ENCODE data around the gene RNLS.

The RNLS gene

DNA sequence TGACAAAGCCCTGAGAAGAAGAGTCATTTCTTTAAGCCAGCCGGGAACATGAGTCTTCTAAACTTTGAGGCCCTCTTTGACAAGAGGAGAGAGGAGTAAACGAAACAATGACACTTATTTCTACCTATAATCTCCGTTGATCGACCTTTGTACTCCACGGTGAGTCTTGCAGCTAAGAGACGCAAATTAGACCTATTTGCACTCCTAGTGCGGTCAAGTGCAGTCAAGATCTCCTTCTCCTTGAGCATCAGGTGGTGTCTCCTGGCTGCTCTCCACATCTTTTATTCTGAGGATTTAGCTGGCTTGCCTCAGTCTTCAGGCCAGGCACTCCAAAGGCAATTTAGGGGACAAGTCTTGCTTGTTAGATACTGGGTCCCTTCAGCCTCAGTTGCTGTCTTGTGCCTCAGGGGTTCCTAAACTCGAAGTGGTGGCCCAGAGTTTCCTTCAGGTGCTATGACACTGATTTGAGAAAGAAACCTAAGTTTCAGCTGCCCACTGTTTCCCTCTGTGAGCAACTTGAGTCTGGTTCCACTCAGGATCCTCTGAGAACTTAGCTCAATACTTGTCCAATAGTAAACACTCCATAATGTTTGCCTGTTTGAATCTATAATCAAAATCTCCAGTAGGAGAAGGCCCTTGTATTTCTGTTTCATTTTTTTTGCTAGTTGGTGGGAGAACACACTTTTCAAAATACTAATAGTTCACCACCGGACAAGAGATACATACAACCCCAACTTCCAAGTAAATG lies 312.9 kb downstream of the RNLS start:
- no peak for DNase-seq (ENCODE audit: low read depth in 1 of 2, low spot score in 1 of 2)

DNA sequence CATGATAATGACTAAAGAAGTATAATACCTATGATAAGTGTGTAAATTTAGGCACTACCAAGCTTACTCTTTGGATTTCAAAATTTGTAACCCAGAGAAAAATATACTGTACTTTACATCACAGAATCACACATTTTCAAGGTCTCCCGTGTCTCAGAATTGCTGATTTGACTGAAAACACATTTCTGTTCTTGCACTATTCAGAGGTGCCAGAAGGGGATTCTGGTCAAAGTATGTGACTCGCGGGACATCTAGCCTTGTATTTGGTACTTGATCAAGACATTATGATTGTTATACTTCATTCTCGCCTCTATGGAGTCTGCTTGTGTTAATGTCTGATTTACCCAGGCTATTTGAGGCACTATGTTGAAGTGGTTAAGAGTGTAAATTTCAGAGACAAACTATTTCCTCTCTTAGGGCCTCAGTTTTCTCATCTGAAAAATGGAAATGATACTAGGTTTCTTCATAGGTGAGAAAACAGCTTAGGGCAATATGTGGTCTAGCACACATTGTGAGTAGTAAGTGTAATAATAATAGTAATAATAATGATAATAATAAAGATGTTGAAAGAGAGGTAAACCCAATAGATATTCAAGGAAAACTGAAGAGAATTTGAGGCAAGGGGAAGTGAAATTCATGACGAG lies 320.4 kb downstream of the RNLS start:
- no peak for DNase-seq (ENCODE audit: low read depth in 1 of 2, low spot score in 1 of 2)

DNA sequence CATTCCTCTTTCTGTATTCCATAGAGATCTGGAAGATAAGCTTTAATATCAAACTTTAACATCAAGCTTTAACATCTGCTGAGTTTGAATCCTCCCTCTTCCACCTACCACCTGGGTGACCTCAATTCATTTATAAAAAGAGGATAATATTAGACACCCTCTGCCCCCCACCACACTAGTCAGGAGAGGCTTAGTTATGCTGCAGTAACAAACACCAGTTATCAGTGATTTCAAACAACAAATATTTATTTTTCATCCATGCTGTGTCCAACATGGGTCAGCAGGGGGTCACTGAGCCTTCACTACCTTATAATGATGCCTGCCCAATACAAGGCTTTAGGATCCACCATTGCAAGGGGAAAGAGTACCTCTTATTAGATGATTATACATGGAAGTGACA lies 322.0 kb downstream of the RNLS start:
- DNase-seq (ENCODE audit: low read depth in 1 of 2, low spot score in 1 of 2) = no peak

DNA sequence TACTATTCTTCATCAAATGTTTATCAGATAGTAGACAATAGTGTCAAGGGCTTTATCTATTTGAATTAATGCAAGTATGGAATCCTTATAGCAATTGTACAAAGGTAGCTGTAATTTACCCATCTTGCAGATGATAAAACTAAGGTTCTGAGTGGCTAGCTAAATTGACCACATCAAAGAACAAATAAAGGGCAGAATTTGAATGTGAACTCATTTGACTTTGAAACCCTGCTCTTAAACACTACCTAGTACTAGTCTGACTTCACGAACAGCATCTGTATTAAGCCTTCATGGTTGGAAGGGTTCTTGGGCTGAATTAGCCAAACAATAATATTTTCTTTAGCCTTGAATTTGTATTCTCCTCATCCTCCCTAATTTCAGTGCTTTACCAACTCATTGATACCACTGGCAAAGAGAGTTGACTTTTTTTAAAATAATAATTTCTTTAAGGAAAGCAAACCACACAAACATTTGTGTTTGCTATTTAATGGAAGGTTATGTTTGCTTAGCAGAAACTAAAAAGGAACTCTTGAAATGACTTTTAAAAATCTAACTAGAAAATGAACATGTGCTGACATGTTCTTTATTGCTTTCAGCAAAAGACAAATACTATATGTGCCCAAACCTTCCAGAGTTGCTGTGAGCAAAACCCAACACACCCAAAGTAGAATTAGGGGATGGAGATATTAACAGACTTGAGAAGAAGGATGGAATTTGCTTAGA lies 322.6 kb downstream of the RNLS start:
- DNase-seq (ENCODE audit: low read depth in 1 of 2, low spot score in 1 of 2) = no peak

DNA sequence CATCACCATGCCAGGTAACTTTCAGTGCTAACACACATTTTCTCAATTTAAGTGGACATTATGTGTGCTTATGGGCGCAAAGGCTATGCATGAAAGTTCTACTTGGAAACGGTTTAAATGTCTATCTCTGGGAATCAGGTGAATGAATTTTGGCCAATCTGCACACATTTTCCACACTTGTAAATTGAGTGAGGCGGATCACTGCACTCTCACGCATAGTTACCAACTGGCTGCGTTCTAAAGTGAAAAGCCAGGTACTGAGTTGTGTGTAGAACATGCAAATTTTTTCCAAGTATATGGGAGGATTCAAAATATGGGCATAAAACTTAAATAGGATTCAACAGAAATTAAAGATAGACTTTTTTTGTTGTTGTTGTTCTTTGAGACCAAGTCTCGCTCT lies 323.7 kb downstream of the RNLS start:
- no peak for DNase-seq (ENCODE audit: low read depth in 1 of 2, low spot score in 1 of 2)

DNA sequence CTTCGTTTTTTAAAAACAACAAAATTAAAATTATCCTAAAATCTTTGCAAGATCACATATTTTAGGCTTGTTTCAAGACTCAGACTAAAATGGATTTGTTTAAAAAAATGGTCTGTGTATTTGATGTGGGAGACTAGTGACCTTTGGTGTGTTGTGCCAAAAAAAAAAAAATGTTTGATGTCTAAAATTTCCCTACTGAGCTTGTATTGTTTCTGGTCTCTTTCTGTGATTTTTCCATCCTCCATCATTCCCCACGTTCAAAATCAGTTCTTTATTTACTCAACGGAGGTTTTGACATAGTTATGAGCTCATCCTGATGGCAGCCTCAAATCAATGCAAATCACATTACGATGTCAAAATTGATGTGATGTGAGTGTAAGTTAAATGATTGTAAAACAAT lies 326.2 kb downstream of the RNLS start:
- no peak for DNase-seq (ENCODE audit: low read depth in 1 of 2, low spot score in 1 of 2)

DNA sequence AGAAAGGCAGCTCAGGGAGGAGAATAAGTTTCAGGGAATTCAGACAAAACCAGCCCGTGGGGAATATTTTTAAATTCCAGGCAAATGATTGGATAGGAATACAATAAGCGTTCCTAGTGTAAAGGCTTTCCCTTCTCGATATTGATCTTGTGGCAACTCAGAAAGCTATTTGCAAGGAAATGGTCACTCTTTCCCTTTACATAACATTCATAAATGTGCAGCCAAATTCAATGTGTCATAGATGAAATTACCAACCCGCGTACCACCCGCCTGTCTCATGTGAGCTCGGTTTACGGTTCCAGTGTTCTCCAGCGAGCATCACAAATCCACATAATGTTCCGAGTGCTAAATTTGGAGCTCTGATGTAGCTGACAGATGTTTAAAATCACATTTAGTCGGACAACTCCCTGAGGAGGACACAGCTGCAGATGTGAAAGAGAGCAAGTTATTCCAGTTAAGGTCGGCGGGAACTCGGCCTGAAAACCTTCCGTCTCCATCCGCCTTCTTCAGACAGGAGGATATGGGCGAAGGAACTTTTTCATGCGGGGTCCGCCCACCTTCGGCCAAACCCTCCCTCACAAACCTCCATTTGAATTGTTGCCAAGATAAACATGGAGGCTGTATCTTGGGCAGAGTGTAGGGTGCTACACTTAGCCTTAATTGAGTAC lies 327.0 kb downstream of the RNLS start:
- DNase-seq (ENCODE audit: low read depth in 1 of 2, low spot score in 1 of 2) = no peak

DNA sequence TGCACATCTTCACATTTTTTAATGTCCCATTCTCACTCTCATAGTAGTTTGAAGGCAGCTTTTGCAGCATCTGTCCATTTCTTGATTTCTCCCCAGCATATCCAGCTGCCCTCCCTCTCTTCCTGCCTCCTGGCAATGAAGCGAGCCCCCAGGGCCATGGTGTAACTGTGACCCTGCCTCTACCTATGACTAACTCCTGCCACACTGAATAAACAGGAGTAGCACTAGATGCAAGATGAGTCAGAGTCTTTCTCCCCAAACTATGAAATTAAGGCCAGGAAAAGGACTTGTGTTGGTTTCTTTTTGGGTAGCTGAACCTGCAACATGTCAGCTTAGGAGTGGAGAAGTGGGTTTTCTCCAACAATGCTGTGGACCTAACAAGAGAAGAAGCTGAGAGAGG lies 329.0 kb downstream of the RNLS start:
- DNase-seq (ENCODE audit: low read depth in 1 of 2, low spot score in 1 of 2) = no peak

DNA sequence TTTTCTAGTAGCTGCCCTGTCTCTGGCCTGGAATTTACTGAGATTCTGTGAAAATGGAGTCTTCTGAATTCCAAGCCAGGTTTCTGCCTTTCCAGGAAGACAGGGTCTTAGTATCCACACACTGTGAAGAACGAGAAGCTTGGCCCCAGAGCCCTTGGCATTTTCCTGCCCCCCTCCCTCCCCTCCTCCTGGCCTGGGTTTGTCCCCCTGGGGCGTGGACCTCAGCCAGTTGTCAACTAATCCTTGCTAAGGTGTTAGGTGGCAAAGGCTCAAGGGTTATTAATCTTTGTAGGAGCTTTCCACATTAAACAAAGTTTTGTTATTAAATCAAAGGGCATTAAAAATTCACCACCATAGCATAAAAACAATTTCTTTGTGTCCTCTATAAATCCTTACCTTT lies 329.5 kb downstream of the RNLS start:
- DNase-seq (ENCODE audit: low read depth in 1 of 2, low spot score in 1 of 2) = no peak

DNA sequence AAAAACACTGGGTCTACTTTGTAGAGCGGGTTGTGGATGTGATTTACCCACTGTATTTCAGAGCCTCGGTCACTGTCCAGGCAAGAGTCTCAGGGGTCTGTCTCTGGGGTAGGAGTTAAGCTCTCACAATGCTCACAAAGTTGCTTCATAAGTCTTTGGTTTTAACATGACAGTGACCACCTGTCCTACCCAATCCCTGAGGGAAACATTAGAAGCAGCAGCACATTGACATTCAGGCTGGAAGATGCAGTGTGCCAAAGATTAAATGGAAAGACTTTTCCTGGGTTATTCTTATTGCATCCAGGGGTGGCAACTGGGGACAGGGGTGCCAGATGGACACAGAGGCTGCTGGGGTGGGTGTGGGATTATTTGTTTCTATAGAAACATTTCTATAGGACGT lies 330.0 kb downstream of the RNLS start:
- no peak for DNase-seq (ENCODE audit: low read depth in 1 of 2, low spot score in 1 of 2)

DNA sequence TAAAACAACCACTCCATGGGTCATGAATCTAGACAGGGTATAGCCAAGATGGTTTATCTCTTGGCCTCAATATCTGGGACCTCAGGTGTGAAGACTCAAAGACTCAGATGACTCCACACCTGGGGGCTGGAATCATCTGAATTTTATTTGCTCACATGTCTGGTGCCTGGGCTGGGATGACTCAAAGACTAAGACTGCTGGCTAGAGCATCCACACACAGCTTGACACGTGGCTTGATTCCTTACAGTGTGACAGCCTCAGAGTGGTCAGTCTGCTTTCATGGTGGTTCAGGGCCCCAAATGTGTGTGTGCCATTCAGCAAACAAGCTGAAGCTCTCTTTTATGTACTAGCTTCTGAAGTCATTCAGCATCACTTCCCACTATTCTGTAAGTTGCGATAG lies 333.7 kb downstream of the RNLS start:
- DNase-seq (ENCODE audit: low read depth in 1 of 2, low spot score in 1 of 2) = no peak

DNA sequence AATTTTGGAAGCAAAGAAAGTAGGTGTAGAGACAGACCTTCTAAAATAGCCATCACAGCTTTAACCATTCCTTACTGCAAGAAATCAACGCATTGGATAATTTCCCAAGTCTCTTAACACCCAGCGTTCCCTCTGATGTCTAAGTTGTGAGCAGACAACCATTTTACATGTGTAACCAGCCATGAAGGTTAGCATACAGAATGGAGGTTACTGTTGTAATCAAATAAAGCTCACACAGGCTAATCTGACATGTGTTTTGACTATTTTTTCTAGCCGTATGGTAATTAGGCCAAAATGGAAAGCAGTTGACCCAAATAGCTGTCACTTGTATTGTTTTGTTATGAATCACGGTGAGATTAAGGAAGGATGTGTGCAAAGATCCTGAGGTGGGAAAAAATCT lies 336.4 kb downstream of the RNLS start:
- DNase-seq (ENCODE audit: low read depth in 1 of 2, low spot score in 1 of 2) = no peak

DNA sequence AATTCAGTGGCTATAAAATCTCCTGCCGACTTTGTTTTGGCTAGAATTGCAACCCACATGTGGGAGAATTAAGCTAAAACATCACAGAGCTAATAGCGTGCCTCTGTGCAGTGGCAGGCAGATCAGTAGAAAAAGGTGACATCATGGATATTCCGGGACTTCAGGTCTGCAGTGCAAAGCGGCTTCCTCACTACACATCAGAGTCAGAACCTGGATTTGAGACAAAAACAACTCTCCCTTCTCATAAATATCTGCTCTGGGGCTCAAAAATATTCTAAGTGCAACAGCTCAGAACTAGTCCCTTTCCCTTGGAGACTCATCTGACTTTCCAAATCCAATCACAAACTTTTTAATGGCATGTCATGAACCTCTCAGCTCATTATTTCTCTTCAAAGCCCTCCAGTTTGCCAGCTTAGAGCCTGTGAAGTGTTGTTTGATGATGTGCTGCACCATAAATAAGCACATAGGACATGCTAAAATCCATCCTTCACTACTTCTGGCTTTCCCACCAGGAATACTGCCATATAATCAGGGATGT lies 337.1 kb downstream of the RNLS start:
- DNase-seq (ENCODE audit: low read depth in 1 of 2, low spot score in 1 of 2) = no peak

DNA sequence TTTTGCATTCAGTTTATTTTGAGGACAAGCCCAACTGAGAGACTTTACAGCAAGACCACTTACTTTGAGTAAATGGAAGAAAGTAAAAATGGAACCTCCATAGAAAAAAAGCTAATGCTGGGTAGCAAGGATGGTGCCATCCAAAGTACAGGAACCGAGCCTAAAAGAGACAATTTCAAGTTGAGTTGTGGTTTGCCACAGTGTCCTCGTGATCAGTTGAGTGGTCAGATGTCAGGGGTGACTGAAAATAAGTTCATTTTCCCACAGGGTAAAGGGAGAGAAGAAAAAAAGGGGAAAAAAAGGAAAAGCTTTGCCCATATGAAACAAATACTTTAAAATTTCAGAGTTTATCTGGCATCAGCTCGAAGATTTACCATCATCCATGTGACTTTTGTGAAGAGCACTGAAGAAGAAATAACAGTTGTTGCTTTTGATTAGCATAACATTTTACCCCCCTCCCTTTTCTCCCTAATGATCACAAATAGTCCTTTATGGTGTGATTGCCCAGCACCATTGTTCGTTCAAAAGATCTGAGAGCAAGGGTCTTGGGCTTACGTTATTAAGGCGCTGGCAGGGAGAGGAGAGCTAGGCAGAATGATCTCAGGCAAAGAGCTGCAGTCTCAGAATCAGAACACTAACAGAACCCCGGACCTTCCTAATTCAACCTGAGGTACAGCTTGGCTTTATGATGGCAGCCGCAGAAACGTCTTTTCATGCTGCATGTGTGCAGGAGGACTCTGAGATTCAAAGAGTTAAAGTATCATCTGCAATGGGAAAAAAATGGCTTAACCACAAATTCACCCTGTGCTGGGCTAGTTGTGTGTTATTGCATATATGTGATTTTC lies 338.1 kb downstream of the RNLS start:
- DNase-seq (ENCODE audit: low read depth in 1 of 2, low spot score in 1 of 2) = no peak

DNA sequence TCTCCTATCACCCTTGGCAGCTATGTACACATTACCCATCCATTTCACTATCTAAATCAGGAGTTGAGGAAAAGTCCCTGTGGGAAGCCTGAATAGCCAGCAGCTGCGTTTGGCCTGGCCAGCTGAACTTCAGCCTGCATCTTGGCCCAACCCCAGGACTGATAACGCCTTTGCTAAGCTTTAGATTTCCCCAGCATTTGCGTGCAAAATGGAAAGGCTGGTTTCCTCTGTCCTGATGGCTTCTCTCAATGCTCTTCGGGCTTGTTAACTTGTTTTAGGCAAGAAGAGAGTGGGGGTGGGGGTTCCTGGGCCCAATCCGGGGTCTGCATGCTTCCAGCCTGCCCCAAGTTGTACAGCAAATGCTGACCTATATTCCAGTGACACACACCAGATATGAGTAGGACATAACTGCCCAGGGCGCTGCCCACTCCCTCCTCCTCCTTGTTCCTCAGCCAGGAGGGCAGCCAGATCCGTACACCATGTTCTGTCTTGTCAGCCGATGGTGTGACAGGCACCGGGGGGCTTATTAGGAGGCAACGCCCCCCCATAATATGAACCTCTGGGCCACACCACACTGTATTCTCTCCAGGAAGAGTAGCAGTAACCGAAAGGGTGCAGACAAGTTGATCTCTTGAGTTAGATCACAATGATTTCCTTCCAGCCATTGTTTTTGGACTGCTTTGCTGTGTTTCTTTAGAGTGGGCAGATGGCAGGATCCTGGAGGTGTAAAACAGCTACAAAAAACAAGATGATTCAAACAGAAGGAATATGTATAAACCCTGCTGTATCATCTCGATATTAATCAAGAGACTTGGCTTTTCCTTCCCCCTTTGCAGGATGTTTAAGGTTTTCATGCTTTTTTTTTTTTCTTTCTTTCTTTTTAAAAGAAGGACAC lies 339.0 kb downstream of the RNLS start:
- DNase-seq (ENCODE audit: low read depth in 1 of 2, low spot score in 1 of 2) = no peak

DNA sequence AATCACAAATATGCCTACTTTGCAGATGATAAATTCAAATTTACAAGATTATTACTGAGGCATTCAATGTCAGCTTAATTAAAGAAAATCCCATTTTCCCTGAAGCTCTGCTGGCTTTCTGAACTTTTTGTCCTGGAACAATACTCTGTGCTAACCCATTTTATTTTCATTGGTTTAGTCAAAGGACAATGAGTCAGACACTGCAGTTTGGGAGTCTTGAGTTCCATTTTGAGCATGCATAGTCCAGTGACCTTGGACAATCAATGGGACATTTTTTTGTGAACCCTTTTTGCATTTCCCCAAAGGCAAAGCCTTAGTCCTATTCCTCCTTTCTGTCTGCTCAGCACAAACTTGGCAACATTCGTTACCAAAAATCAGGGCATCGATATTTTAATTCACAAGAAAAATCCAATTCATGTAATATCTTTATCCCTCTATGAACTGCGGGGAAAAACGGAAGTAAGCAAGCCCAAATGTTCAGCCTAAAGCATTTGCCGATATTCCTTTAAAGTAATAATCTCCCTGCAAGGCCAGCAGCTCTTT lies 339.8 kb downstream of the RNLS start:
- no peak for DNase-seq (ENCODE audit: low read depth in 1 of 2, low spot score in 1 of 2)

DNA sequence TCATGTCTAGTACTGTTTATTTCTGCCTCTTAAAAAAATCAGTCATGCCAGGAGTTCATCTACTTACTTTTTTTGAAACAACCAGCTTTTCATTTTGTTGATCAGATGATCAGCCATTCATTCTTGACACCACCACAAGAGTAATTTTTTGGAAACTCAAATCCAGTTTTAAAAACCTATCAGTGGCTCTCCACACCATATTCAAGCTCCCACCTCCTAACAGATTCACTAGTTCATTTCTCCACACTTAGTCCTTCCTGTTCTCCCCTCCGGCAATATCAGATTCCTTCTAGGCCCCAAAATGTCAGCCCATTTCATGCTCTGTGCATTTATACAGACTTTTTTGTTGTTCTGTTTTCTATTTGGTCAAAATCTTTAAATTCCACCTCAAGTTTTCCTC lies 341.6 kb downstream of the RNLS start:
- no peak for DNase-seq (ENCODE audit: low read depth in 1 of 2, low spot score in 1 of 2)

DNA sequence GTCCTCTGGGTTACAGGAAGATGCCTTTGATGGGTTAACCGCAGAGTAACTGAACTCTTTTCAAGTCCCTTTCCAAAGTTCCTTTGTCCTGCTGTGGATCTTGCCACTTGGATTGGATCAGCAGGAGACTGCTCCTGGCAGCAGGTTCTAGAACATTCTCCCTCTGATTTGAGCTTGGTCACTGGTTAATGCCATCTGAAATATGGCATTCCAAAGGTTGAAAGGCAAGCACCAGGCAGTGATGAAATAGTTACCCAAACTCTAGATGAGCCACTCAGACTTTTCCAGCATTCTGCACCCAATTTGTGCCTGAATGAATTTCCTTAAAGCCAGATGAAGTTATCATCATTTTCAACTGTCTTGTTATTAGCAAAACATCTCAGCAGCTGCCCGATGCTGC lies 343.9 kb downstream of the RNLS start:
- DNase-seq (ENCODE audit: low read depth in 1 of 2, low spot score in 1 of 2) = no peak

DNA sequence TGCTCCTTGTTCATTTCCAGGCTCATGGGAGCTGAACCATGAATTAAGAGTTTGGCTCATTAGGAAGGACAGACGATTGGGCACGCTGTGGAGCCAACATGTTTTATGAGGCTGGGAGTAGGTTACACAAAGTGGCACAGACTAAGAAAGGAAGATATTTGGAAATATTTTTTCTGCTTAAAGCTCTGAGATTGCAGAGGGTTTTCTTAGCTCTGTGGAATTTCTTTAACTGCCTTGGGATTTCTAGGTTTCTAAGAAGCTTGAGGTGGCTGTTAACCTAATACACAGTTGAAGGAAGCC lies 344.6 kb downstream of the RNLS start:
- no peak for DNase-seq (ENCODE audit: low read depth in 1 of 2, low spot score in 1 of 2)
